Gastrocnemius medialis (tissue), 4 donors: Measurements from ENCODE around the gene ABCD4. TPM values are rescaled to one million over a fixed set of nuclear protein-coding genes. Genes with fewer than 3 reads are reported as not detected.

Experiments used
- ATAC-seq, 2 donors: fragments of 150-250 bp; one replicate each; pipeline ENCODE4 v1.9.1; 2016
- DNase-seq, 2 donors: peaks; one replicate each; pipeline ENCODE4 v3.0.0-alpha.2; 2019
- H3K27ac ChIP-seq, 4 donors: fragments of 200-600 bp; sonication (generic); 1 replicate in 1 of 4; 2 replicates in 3 of 4; pipeline ENCODE4 v1.5.1; 2016 to 2018; ENCODE audit warnings: mild to moderate bottlenecking in 2 of 4, moderate library complexity in 1 of 4
- H3K27me3 ChIP-seq, 3 donors: fragments of 200-600 bp; sonication (generic) in 2 of 3; 1 replicate in 1 of 3; 2 replicates in 2 of 3; pipeline versions ENCODE4 v1.5.1 to v1.6.0; 2016 to 2019; ENCODE audit warnings: mild to moderate bottlenecking in 1 of 3, moderate library complexity in 1 of 3
- H3K36me3 ChIP-seq, 2 donors: fragments of 200-600 bp; sonication (generic) in 1 of 2; one replicate each; pipeline ENCODE4 v1.5.1; 2017 to 2018
- H3K4me1 ChIP-seq, 2 donors: fragments of 200-600 bp; sonication (generic) in 1 of 2; one replicate each; pipeline ENCODE4 v1.5.1; 2016 to 2017; ENCODE audit warnings: mild to moderate bottlenecking in 2 of 2
- H3K4me3 ChIP-seq, 4 donors: fragments of 200-600 bp; sonication (generic) in 3 of 4; 1 replicate in 1 of 4; 2 replicates in 3 of 4; pipeline ENCODE4 v1.5.1; 2016 to 2019; ENCODE audit warnings: mild to moderate bottlenecking in 2 of 4
- H3K9me3 ChIP-seq, 3 donors: fragments of 200-600 bp; sonication (generic) in 2 of 3; 1 replicate in 1 of 3; 2 replicates in 2 of 3; pipeline ENCODE4 v1.5.1; 2016 to 2019
- POLR2A ChIP-seq, 2 donors: fragments of 450-650 bp; IDR thresholded peaks; one replicate each; pipeline ENCODE4 v1.6.1; 2017; ENCODE audit warnings: antibody characterized with exemption in 2 of 2, mild to moderate bottlenecking in 2 of 2, moderate library complexity in 2 of 2
- in situ Hi-C, 4 donors: fragments of 200-750 bp; cut with MboI; loops; one replicate each; pipeline versions ENCODE4 v1.15.0 to v1.8.0; 2017; ENCODE audit warnings: low sequenced_read_pairs in 4 of 4
- intact Hi-C: fragments of 100-400 bp; cut with DNase I; formaldehyde crosslinking; loops from one replicate; pipeline ENCODE4 v1.15.1; 2023; ENCODE audit warnings: low total_unique reads
- total RNA-seq, 4 donors: library from RNA; depleted of rRNA; stranded (reverse); fragments of >200 nt; gene quantifications; one replicate each; pipeline versions ENCODE4 v1.1.0 to v1.2.3, GENCODE V29; 2016
- TF ChIP-seq, protein P1 (sequence below), 5 experiments: fragments of 450-650 bp in 3 of 5; fragments of 200-600 bp in 2 of 5; sonication (generic) in 2 of 5; IDR thresholded peaks in 4 of 5; conservative IDR thresholded peaks in 1 of 5; 1 replicate in 4 of 5; 2 replicates in 1 of 5; pipeline ENCODE4 v1.5.1; 2016 to 2019; ENCODE audit warnings: antibody characterized with exemption in 5 of 5, mild to moderate bottlenecking in 3 of 5, moderate library complexity in 3 of 5

The ABCD4 gene
- total RNA-seq, 4 donors from 2014 or later, result 9.1 to 20.0 (median 11.5) TPM

DNA sequence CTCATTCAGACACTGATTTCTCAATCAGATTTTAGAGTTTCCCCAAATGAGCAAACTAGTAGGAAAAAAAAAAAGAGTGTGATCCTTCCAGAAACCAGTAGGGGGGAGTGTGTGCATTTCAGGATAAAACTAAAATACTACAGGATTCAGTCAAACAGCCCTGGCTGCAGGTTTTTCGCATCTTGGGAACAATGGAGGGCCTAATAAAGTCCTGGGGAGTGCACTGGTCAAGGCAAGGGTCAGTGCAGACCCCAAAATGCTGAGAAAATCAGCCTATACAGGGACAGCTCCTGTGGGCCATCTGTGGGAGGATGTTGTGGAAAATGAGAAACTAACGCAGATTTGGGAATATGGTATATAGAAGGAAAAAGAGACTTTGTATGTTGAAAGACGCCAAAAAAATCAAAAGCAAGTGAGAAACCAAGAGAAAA lies 22.2 kb upstream of the ABCD4 start:
- no peaks in the 10 kb centered on the region for H3K9me3 ChIP-seq
- TF ChIP-seq, protein P1, sequence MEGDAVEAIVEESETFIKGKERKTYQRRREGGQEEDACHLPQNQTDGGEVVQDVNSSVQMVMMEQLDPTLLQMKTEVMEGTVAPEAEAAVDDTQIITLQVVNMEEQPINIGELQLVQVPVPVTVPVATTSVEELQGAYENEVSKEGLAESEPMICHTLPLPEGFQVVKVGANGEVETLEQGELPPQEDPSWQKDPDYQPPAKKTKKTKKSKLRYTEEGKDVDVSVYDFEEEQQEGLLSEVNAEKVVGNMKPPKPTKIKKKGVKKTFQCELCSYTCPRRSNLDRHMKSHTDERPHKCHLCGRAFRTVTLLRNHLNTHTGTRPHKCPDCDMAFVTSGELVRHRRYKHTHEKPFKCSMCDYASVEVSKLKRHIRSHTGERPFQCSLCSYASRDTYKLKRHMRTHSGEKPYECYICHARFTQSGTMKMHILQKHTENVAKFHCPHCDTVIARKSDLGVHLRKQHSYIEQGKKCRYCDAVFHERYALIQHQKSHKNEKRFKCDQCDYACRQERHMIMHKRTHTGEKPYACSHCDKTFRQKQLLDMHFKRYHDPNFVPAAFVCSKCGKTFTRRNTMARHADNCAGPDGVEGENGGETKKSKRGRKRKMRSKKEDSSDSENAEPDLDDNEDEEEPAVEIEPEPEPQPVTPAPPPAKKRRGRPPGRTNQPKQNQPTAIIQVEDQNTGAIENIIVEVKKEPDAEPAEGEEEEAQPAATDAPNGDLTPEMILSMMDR (IDR thresholded peaks at IDR 0.05 in 4 of 5, conservative IDR thresholded peaks at IDR 0.05 in 1 of 5), result peak in 2 of 5 experiments; percentile 15 to 30
- TF ChIP-seq POLR2A (IDR thresholded peaks at IDR 0.05), result no peak
- H3K27me3 ChIP-seq, result no peaks in the 10 kb centered on the region
- no peaks in the 10 kb centered on the region for H3K36me3 ChIP-seq
- H3K4me3 ChIP-seq, result no peak overlapping the region
- no peaks in the 10 kb centered on the region for H3K4me1 ChIP-seq
- intact Hi-C loops, result no loop called here
- ATAC-seq, result no peak
- H3K27ac ChIP-seq, result no peak overlapping the region
- in situ Hi-C loops, result no loop called here
- no peak for DNase-seq

DNA sequence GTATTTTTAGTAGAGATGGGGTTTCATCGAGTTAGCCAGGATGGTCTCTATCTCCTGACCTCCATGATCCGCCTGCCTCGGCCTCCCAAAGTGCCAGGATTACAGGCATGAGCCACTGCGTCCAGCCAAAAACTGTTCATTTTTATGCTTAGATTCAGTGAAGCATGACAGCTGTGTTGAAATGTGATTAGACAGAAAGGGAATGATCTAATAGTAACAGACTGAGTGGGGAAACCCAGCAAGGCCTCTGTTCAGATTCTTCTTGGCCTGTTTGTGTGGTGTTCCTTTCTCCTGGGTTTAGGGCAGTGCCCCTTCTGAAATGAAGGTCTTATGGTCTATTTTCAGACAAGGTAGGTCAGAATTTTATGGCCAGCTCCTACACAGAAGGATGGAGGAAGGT lies 11.8 kb upstream of the ABCD4 start:
- in situ Hi-C loops (no loop called here), intact Hi-C loops (no loop called here)
- Histone ChIP-seq H3K4me3 (no peak overlapping the region), H3K27me3 (no peaks in the 10 kb centered on the region), H3K36me3 (no peaks in the 10 kb centered on the region), H3K27ac (no peak overlapping the region), H3K9me3 (no peaks in the 10 kb centered on the region), H3K4me1 (no peaks in the 10 kb centered on the region)
- DNase-seq, result no peak
- TF ChIP-seq, protein P1 (IDR thresholded peaks at IDR 0.05 in 4 of 5, conservative IDR thresholded peaks at IDR 0.05 in 1 of 5), result no peak
- TF ChIP-seq POLR2A (IDR thresholded peaks at IDR 0.05), result no peak
- ATAC-seq, result no peak

DNA sequence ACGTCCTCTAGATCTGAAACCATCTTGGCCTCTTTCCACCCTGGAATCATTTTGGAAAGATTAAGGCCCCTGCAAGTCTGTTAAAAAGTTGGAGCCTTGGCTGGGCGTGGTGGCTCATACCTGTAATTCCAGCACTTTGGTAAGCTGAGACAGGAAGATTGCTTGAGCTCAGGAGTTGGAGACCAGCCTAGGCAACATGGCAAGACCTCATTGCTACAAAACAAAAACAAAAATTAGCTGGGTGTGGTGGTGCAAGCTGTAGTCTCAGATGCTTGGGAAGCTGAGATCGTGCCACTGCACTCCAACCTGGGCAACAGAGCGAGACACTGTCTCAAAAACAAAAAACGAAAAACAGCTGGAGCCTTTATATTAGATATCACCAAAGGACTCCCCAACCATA lies 10.9 kb upstream of the ABCD4 start:
- TF ChIP-seq POLR2A (IDR thresholded peaks at IDR 0.05), result no peak
- TF ChIP-seq, protein P1 (IDR thresholded peaks at IDR 0.05 in 4 of 5, conservative IDR thresholded peaks at IDR 0.05 in 1 of 5), result no peak
- no peak for ATAC-seq
- Histone ChIP-seq H3K4me3 (no peak overlapping the region), H3K27ac (no peak overlapping the region), H3K4me1 (no peaks in the 10 kb centered on the region), H3K27me3 (no peaks in the 10 kb centered on the region), H3K9me3 (no peaks in the 10 kb centered on the region), H3K36me3 (no peaks in the 10 kb centered on the region)
- DNase-seq, result no peak
- intact Hi-C loops (no loop called here), in situ Hi-C loops (no loop called here)

DNA sequence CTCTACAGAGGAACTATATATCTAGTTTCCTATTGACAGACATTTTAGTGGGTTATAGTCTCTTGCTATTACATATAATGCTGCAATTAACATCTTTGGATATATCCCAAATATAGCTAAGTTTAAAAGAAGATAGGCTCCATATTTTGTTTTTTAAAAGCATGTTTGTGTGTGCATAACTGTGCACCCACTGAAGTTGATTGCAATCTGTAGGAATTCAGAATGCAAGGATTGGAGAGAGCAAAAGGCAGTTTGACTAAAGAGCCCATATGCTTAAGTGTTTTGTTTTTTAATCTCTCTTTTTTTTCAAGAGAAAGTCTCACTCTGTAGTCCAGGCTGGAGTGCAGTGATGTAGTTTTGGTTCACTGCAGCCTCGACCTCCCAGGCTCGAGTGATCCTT lies 9.4 kb upstream of the ABCD4 start:
- DNase-seq, result no peak
- in situ Hi-C loops, result no loop called here
- Histone ChIP-seq H3K36me3 (no peaks in the 10 kb centered on the region), H3K9me3 (no peaks in the 10 kb centered on the region), H3K27me3 (no peaks in the 10 kb centered on the region), H3K4me1 (no peaks in the 10 kb centered on the region), H3K4me3 (no peak overlapping the region), H3K27ac (no peak overlapping the region)
- TF ChIP-seq, protein P1 (IDR thresholded peaks at IDR 0.05 in 4 of 5, conservative IDR thresholded peaks at IDR 0.05 in 1 of 5), result no peak
- no peak for TF ChIP-seq POLR2A (IDR thresholded peaks at IDR 0.05)
- intact Hi-C loops, result no loop called here
- no peak for ATAC-seq
